RWPE1 (cell line): ENCODE results near the gene CARMIL1.

Experiments
- CTCF ChIA-PET: fragments of 350-600 bp; sonication (Branson Sonifier 250); formaldehyde crosslinking; extraction: SDS; loops from one replicate; lab custom pipeline; 2021; lab: Yijun Ruan, JAX
- POLR2A ChIA-PET: fragments of 400-600 bp; formaldehyde crosslinking; extraction: SDS; loops from one replicate; lab custom pipeline; 2020; ENCODE audit warnings: antibody characterized with exemption; ENCODE audit not compliant: low non-redundant PET; lab: Yijun Ruan, JAX
- DNase-seq: peaks from one replicate; pipeline ENCODE4 v3.0.0; 2012; ENCODE audit warnings: low spot score
- H3K27ac ChIP-seq: fragments of 450-650 bp; 2 replicates; pipeline ENCODE4 v1.5.1; 2017
- TF ChIP-seq, protein P1 (sequence below): fragments of 450-650 bp; conservative IDR thresholded peaks from 2 replicates; pipeline ENCODE4 v1.5.1; 2017; ENCODE audit warnings: low read depth, mild to moderate bottlenecking

The CARMIL1 gene

DNA sequence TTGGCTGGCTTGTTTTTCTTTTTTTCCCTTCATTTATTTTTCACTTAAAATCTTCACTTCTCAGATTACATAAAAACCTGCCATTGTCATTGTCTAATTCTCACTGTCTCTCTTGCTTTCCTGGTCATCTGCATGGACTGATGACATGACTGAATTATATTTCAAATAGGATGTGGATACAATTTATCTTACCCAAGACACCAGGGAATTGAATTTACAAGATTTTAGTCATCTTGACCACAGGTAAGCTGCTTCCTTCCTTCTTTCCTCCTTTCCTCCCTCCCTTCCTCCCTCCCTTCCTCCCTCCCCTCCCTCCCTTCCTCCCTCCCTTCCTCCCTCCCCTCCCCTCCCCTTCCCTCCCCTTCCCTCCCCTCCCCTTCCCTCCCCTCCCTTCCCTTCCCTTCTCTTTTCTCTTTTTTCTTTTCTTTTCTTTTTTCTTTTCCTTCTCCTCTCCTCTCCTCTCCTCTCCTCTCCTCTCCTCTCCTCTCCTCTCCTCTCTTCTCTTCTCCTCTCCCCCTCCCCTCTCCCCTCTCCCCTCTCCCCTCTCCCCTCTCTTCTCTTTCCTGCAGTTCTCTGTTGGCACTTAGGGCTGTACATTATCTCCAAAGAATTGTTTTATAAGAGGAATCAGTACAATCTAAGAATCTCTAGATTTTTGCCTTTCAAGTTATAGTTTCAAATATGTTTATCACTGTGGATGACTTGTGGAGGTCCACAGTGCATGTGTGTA lies 171.5 kb downstream of the CARMIL1 start:
- ChIA-PET POLR2A (no interaction called here), CTCF (no interaction called here)
- no peak overlapping the region for H3K27ac ChIP-seq

GRCh38 chr6:25452031-25452430 lies 172.9 kb downstream of the CARMIL1 start:
- no peak for DNase-seq
- CTCF ChIA-PET, result no interaction called here
- no peak overlapping the region for H3K27ac ChIP-seq
- POLR2A ChIA-PET, result no interaction called here
- TF ChIP-seq, protein P1, sequence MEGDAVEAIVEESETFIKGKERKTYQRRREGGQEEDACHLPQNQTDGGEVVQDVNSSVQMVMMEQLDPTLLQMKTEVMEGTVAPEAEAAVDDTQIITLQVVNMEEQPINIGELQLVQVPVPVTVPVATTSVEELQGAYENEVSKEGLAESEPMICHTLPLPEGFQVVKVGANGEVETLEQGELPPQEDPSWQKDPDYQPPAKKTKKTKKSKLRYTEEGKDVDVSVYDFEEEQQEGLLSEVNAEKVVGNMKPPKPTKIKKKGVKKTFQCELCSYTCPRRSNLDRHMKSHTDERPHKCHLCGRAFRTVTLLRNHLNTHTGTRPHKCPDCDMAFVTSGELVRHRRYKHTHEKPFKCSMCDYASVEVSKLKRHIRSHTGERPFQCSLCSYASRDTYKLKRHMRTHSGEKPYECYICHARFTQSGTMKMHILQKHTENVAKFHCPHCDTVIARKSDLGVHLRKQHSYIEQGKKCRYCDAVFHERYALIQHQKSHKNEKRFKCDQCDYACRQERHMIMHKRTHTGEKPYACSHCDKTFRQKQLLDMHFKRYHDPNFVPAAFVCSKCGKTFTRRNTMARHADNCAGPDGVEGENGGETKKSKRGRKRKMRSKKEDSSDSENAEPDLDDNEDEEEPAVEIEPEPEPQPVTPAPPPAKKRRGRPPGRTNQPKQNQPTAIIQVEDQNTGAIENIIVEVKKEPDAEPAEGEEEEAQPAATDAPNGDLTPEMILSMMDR, result no peak

More for the DNA sequence above, 171.5 kb downstream of the CARMIL1 start:
- TF ChIP-seq, protein P1, result no peak
- DNase-seq, result no peak

DNA sequence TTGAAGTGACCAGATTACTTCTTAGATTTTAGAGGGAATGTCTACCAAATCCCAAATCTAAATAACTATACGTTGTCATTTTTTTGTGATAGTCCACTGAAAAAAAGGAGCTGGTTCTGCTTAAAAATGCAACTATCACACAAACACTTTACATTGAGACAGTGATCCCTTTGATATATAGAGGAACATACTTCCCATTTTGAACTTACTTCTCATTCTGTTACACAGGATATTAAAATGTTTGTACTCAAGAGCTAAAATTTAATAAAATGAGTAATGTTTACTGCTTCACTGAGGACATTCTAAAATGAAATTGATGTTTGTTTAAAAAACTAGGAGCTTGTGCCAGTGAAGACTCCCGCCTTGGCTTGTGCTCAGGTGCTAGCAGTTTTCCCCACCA lies 174.1 kb downstream of the CARMIL1 start:
- DNase-seq, result no peak
- POLR2A ChIA-PET, result no interaction called here
- no peak overlapping the region for H3K27ac ChIP-seq
- TF ChIP-seq, protein P1, result no peak
- CTCF ChIA-PET, result interaction anchor here (0.7 to 1.1 kb wide), 3 partner anchors 16 to 484 kb away, joined by 3 to 6 read pairs (median 4); no protein-coding TSS in a partner anchor

GRCh38 chr6:25454136-25454535 lies 175.0 kb downstream of the CARMIL1 start:
- no peak overlapping the region for H3K27ac ChIP-seq
- CTCF ChIA-PET, result interaction anchor here (1.0 kb wide), 1 partner anchor 36 kb away, joined by 3 read pairs; no protein-coding TSS in a partner anchor
- TF ChIP-seq, protein P1, result no peak
- no peak for DNase-seq
- POLR2A ChIA-PET, result no interaction called here

- no peak overlapping the region for H3K27ac ChIP-seq
- no peak for DNase-seq
- TF ChIP-seq, protein P1, result no peak
- ChIA-PET POLR2A (no interaction called here), CTCF (interaction anchor here (0.6 kb wide), 1 partner anchor 1178 kb away, joined by 3 read pairs; no protein-coding TSS in a partner anchor)
Observed at GRCh38 chr6:25456249-25457040, 177.3 kb downstream of the CARMIL1 start.

GRCh38 chr6:25457516-25457915 lies 178.3 kb downstream of the CARMIL1 start:
- ChIA-PET CTCF (no interaction called here), POLR2A (no interaction called here)
- no peak for DNase-seq
- TF ChIP-seq, protein P1, result no peak
- no peak overlapping the region for H3K27ac ChIP-seq
